ENCODE results near the gene POLR2L.

Gene POLR2L

GRCh38 chr11:854601-855329, 12.4 kb upstream of the POLR2L start:
- TF ChIP-seq CTCF (IDR thresholded peaks at IDR 0.05; ENCODE audit: extremely low read depth, missing control alignments), result no peak
- DNase-seq (ENCODE audit: low spot score), result no peak

- no peak for TF ChIP-seq CTCF (IDR thresholded peaks at IDR 0.05; ENCODE audit: extremely low read depth, missing control alignments)
- DNase-seq (ENCODE audit: low spot score), result no peak
Measured at GRCh38 chr11:853682-854448, 11.5 kb upstream of the POLR2L start.

- no peak for TF ChIP-seq CTCF (IDR thresholded peaks at IDR 0.05; ENCODE audit: extremely low read depth, missing control alignments)
- DNase-seq (ENCODE audit: low spot score), result no peak
Measured at GRCh38 chr11:852762-853161, 10.4 kb upstream of the POLR2L start.

GRCh38 chr11:850775-851763, 8.7 kb upstream of the POLR2L start:
- peak; percentile 73 for DNase-seq (ENCODE audit: low spot score)
- TF ChIP-seq CTCF (IDR thresholded peaks at IDR 0.05; ENCODE audit: extremely low read depth, missing control alignments), result peak; percentile 12

- TF ChIP-seq CTCF (IDR thresholded peaks at IDR 0.05; ENCODE audit: extremely low read depth, missing control alignments), result no peak
- no peak for DNase-seq (ENCODE audit: low spot score)
Measured at GRCh38 chr11:849951-850774, 7.8 kb upstream of the POLR2L start.

- peak; percentile 77 for DNase-seq (ENCODE audit: low spot score)
- TF ChIP-seq CTCF (IDR thresholded peaks at IDR 0.05; ENCODE audit: extremely low read depth, missing control alignments), result no peak
Measured at GRCh38 chr11:849104-849824, 6.9 kb upstream of the POLR2L start.
